NB4 (cell line): ENCODE results near the gene FAM89A.

Source experiments
- POLR2A ChIP-seq: IDR thresholded peaks from 2 replicates; pipeline ENCODE4 v1.6.1; 2011; ENCODE audit warnings: mild to moderate bottlenecking; ENCODE audit not compliant: insufficient read length; ENCODE audit errors: extremely low read depth
- TF ChIP-seq, protein P1 (sequence below): IDR thresholded peaks from one replicate; pipeline ENCODE4 v1.5.1; 2012; ENCODE audit warnings: low read depth, low read length
- TF ChIP-seq, protein P2 (sequence below): IDR thresholded peaks from 2 replicates; pipeline ENCODE4 v1.6.1; 2011; ENCODE audit warnings: low read depth, low read length

DNA sequence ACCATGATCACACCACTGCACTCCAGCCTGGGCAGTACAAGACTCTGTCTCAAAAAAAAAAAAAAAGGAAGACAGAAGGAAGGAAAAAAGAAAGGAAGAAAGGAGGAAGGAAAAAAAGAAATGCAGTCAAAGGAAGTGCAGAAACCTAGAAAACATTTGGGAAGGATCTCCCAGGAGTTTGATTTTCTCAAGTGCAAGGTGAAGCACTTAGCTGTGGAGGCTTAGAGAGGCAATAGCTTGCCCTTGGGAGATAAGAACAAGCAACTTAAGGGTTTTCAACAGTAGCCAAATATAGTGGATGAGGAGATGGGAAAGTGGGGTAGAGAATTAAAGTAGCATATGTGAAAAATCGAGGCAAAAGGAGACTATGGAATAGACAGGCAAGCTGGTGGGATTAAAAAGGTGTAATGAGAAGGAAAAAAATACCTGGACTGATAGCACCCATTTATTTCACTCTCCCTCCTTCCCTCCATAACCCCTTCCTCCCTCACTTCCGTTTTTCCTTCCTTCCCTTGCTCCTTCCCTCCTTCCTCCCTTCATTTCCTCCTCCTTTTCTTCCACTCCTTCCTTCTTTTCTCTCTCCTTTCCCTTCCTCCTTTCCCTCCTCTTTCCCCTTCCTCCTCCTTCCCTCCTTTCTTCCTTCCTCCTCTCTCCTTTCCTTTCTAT, 6.8 kb upstream of the FAM89A start:
- no peak for TF ChIP-seq POLR2A
- TF ChIP-seq, protein P1, sequence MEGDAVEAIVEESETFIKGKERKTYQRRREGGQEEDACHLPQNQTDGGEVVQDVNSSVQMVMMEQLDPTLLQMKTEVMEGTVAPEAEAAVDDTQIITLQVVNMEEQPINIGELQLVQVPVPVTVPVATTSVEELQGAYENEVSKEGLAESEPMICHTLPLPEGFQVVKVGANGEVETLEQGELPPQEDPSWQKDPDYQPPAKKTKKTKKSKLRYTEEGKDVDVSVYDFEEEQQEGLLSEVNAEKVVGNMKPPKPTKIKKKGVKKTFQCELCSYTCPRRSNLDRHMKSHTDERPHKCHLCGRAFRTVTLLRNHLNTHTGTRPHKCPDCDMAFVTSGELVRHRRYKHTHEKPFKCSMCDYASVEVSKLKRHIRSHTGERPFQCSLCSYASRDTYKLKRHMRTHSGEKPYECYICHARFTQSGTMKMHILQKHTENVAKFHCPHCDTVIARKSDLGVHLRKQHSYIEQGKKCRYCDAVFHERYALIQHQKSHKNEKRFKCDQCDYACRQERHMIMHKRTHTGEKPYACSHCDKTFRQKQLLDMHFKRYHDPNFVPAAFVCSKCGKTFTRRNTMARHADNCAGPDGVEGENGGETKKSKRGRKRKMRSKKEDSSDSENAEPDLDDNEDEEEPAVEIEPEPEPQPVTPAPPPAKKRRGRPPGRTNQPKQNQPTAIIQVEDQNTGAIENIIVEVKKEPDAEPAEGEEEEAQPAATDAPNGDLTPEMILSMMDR: no peak
- TF ChIP-seq, protein P2, sequence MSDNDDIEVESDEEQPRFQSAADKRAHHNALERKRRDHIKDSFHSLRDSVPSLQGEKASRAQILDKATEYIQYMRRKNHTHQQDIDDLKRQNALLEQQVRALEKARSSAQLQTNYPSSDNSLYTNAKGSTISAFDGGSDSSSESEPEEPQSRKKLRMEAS: no peak
